ENCODE results near the gene STARD13. TPM values are rescaled to one million over a fixed set of nuclear protein-coding genes. Genes with fewer than 3 reads are reported as not detected.

Gene STARD13
- total RNA-seq, 2 experiments from 2014 or later, result 0.30 to 0.31 TPM

- Mint-ChIP-seq H3K9me3 (no peaks in the 10 kb centered on the region), H3K4me3 (no peak overlapping the region), H3K27ac (no peak overlapping the region), H3K4me1 (ENCODE audit: low read depth) (peaks cover 6% of the 10 kb centered on the region), H3K36me3 (ENCODE audit: low read depth) (no peaks in the 10 kb centered on the region), H3K27me3 (ENCODE audit: low read depth) (peaks cover 27% of the 10 kb centered on the region)
- intact Hi-C loops (cut with micrococcal nuclease), result no loop called here
- DNase-seq, result no peak
- CTCF ChIA-PET, result no interaction called here
These were observed 5.2 kb downstream of the STARD13 start for GRCh38 chr13:33280279-33280905.

- intact Hi-C loops (cut with micrococcal nuclease), result no loop called here
- CTCF ChIA-PET, result no interaction called here
- Mint-ChIP-seq H3K27ac (no peak overlapping the region), H3K36me3 (ENCODE audit: low read depth) (no peaks in the 10 kb centered on the region), H3K4me3 (no peak overlapping the region), H3K9me3 (no peaks in the 10 kb centered on the region), H3K27me3 (ENCODE audit: low read depth) (peaks cover 21% of the 10 kb centered on the region), H3K4me1 (ENCODE audit: low read depth) (no peaks in the 10 kb centered on the region)
- DNase-seq, result no peak
These were observed 5.9 kb downstream of the STARD13 start for GRCh38 chr13:33279414-33280278.

GRCh38 chr13:33278913-33279312, 6.6 kb downstream of the STARD13 start:
- peaks cover 18% of the 10 kb centered on the region for H3K27me3 Mint-ChIP-seq (ENCODE audit: low read depth)
- H3K4me3 Mint-ChIP-seq, result no peak overlapping the region
- no peaks in the 10 kb centered on the region for H3K4me1 Mint-ChIP-seq (ENCODE audit: low read depth)
- no peak overlapping the region for H3K27ac Mint-ChIP-seq
- no peaks in the 10 kb centered on the region for H3K36me3 Mint-ChIP-seq (ENCODE audit: low read depth)
- CTCF ChIA-PET, result no interaction called here
- no peak for DNase-seq
- no peaks in the 10 kb centered on the region for H3K9me3 Mint-ChIP-seq
- intact Hi-C loops (cut with micrococcal nuclease), result no loop called here

- no peak overlapping the region for H3K4me3 Mint-ChIP-seq
- H3K9me3 Mint-ChIP-seq, result no peaks in the 10 kb centered on the region
- H3K4me1 Mint-ChIP-seq (ENCODE audit: low read depth), result no peaks in the 10 kb centered on the region
- H3K36me3 Mint-ChIP-seq (ENCODE audit: low read depth), result no peaks in the 10 kb centered on the region
- intact Hi-C loops (cut with micrococcal nuclease), result no loop called here
- no peak overlapping the region for H3K27ac Mint-ChIP-seq
- CTCF ChIA-PET, result no interaction called here
- peaks cover 18% of the 10 kb centered on the region for H3K27me3 Mint-ChIP-seq (ENCODE audit: low read depth)
- no peak for DNase-seq
These were observed 7.6 kb downstream of the STARD13 start for GRCh38 chr13:33277946-33278345.

GRCh38 chr13:33277037-33277740, 8.4 kb downstream of the STARD13 start:
- intact Hi-C loops (cut with micrococcal nuclease), result no loop called here
- Mint-ChIP-seq H3K4me1 (ENCODE audit: low read depth) (no peaks in the 10 kb centered on the region), H3K9me3 (no peaks in the 10 kb centered on the region), H3K27ac (no peak overlapping the region), H3K4me3 (no peak overlapping the region), H3K36me3 (ENCODE audit: low read depth) (no peaks in the 10 kb centered on the region), H3K27me3 (ENCODE audit: low read depth) (peaks cover 16% of the 10 kb centered on the region)
- DNase-seq, result no peak
- CTCF ChIA-PET, result no interaction called here

GRCh38 chr13:33276570-33276969, 9.0 kb downstream of the STARD13 start:
- Mint-ChIP-seq H3K9me3 (no peaks in the 10 kb centered on the region), H3K36me3 (ENCODE audit: low read depth) (no peaks in the 10 kb centered on the region)

GRCh38 chr13:33275916-33276315, 9.6 kb downstream of the STARD13 start:
- Mint-ChIP-seq H3K9me3 (no peaks in the 10 kb centered on the region), H3K4me1 (ENCODE audit: low read depth) (no peaks in the 10 kb centered on the region), H3K36me3 (ENCODE audit: low read depth) (no peaks in the 10 kb centered on the region), H3K4me3 (no peak overlapping the region), H3K27me3 (ENCODE audit: low read depth) (peaks cover 11% of the 10 kb centered on the region), H3K27ac (no peak overlapping the region)
- intact Hi-C loops (cut with micrococcal nuclease), result no loop called here
- CTCF ChIA-PET, result no interaction called here
- DNase-seq, result no peak

More at GRCh38 chr13:33276570-33276969, 9.0 kb downstream of the STARD13 start:
- Mint-ChIP-seq H3K27ac (no peak overlapping the region), H3K4me1 (ENCODE audit: low read depth) (no peaks in the 10 kb centered on the region), H3K4me3 (no peak overlapping the region), H3K27me3 (ENCODE audit: low read depth) (peaks cover 12% of the 10 kb centered on the region)
- CTCF ChIA-PET, result no interaction called here
- intact Hi-C loops (cut with micrococcal nuclease), result no loop called here
- DNase-seq, result no peak

GRCh38 chr13:33274264-33274663, 11.3 kb downstream of the STARD13 start:
- Mint-ChIP-seq H3K36me3 (ENCODE audit: low read depth) (no peaks in the 10 kb centered on the region), H3K27me3 (ENCODE audit: low read depth) (peaks cover 7% of the 10 kb centered on the region), H3K27ac (no peak overlapping the region), H3K4me3 (no peak overlapping the region), H3K4me1 (ENCODE audit: low read depth) (no peaks in the 10 kb centered on the region), H3K9me3 (no peaks in the 10 kb centered on the region)
- intact Hi-C loops (cut with micrococcal nuclease), result no loop called here
- DNase-seq, result no peak
- CTCF ChIA-PET, result no interaction called here

GRCh38 chr13:33272531-33273124, 12.9 kb downstream of the STARD13 start:
- CTCF ChIA-PET, result no interaction called here
- H3K27me3 Mint-ChIP-seq (ENCODE audit: low read depth), result peaks cover 8% of the 10 kb centered on the region
- H3K9me3 Mint-ChIP-seq, result no peaks in the 10 kb centered on the region

GRCh38 chr13:33271759-33272158, 13.8 kb downstream of the STARD13 start:
- intact Hi-C loops (cut with micrococcal nuclease), result no loop called here
- H3K4me3 Mint-ChIP-seq, result no peak overlapping the region

More at GRCh38 chr13:33272531-33273124, 12.9 kb downstream of the STARD13 start:
- no peaks in the 10 kb centered on the region for H3K36me3 Mint-ChIP-seq (ENCODE audit: low read depth)
- no peak overlapping the region for H3K4me3 Mint-ChIP-seq
- no peaks in the 10 kb centered on the region for H3K4me1 Mint-ChIP-seq (ENCODE audit: low read depth)
- intact Hi-C loops (cut with micrococcal nuclease), result no loop called here
- no peak overlapping the region for H3K27ac Mint-ChIP-seq
- DNase-seq, result no peak

GRCh38 chr13:33270895-33271538, 14.5 kb downstream of the STARD13 start:
- DNase-seq, result no peak
- H3K27ac Mint-ChIP-seq, result no peak overlapping the region
- H3K27me3 Mint-ChIP-seq (ENCODE audit: low read depth), result peaks cover 11% of the 10 kb centered on the region
- CTCF ChIA-PET, result no interaction called here
- no peak overlapping the region for H3K4me3 Mint-ChIP-seq
- no peaks in the 10 kb centered on the region for H3K9me3 Mint-ChIP-seq
- intact Hi-C loops (cut with micrococcal nuclease), result no loop called here
- H3K36me3 Mint-ChIP-seq (ENCODE audit: low read depth), result no peaks in the 10 kb centered on the region
- H3K4me1 Mint-ChIP-seq (ENCODE audit: low read depth), result no peaks in the 10 kb centered on the region

More at GRCh38 chr13:33271759-33272158, 13.8 kb downstream of the STARD13 start:
- H3K4me1 Mint-ChIP-seq (ENCODE audit: low read depth), result no peaks in the 10 kb centered on the region
- no peaks in the 10 kb centered on the region for H3K36me3 Mint-ChIP-seq (ENCODE audit: low read depth)
- no peaks in the 10 kb centered on the region for H3K9me3 Mint-ChIP-seq
- CTCF ChIA-PET, result no interaction called here
- H3K27me3 Mint-ChIP-seq (ENCODE audit: low read depth), result peaks cover 11% of the 10 kb centered on the region
- DNase-seq, result no peak
- H3K27ac Mint-ChIP-seq, result no peak overlapping the region

GRCh38 chr13:33265607-33266006, 19.9 kb downstream of the STARD13 start:
- Mint-ChIP-seq H3K27me3 (ENCODE audit: low read depth) (peaks cover 7% of the 10 kb centered on the region), H3K9me3 (no peaks in the 10 kb centered on the region), H3K36me3 (ENCODE audit: low read depth) (no peaks in the 10 kb centered on the region), H3K4me1 (ENCODE audit: low read depth) (no peaks in the 10 kb centered on the region), H3K27ac (no peak overlapping the region), H3K4me3 (no peak overlapping the region)
- DNase-seq, result no peak
- intact Hi-C loops (cut with micrococcal nuclease), result no loop called here
- CTCF ChIA-PET, result no interaction called here
